K562 (cell line): ENCODE measurements around the gene TEAD4. TPM values are rescaled to one million over a fixed set of nuclear protein-coding genes. Genes with fewer than 3 reads are reported as not detected.
A peak's percentile ranks its signal among the peaks of the same experiment; 100 is the strongest.

ENCODE experiments used
- ATAC-seq: fragments of 200-7000 bp; cut with Tn5 transposase; 3 replicates; pipeline ENCODE4 v1.9.1; 2020; ENCODE audit warnings: moderate library complexity
- BruUV-seq: library from RNA; stranded (reverse); fragments of 400-500 nt; replicated peaks from 2 replicates; lab custom pipeline; 2021; lab: Mats Ljungman, UMichigan
- CTCF ChIA-PET: fragments of 300-600 bp; formaldehyde crosslinking; extraction: SDS; loops from one replicate; lab custom pipeline; 2021; ENCODE audit warnings: low intra/inter-chr PET ratio; lab: Yijun Ruan, JAX
- POLR2A ChIA-PET: fragments of 300-600, 350-650 bp; sonication (Branson Sonifier 250); formaldehyde crosslinking; extraction: SDS; loops from one replicate; lab custom pipeline; 2021; ENCODE audit warnings: antibody characterized with exemption, inconsistent platforms; lab: Yijun Ruan, JAX
- DNase-seq, 4 experiments: peaks; one replicate each; pipeline versions ENCODE4 v3.0.0 to v3.0.0-alpha.2; 2011 to 2018; ENCODE audit warnings: low spot score in 3 of 4, mixed read lengths in 3 of 4; ENCODE audit errors: extremely low read depth in 1 of 4
- FAIRE-seq: peaks from 2 replicates; lab custom pipeline; 2011; peaks lifted over from hg19 to GRCh38; lab: Jason Lieb, UNC
- H2AFZ ChIP-seq: 2 replicates; pipeline ENCODE4 v1.6.0; 2011; ENCODE audit warnings: low read depth, low read length, control low read depth, inconsistent platforms
- H3K27ac ChIP-seq: fragments of 200-600 bp; 3 replicates; pipeline ENCODE4 v1.8.0; 2011; ENCODE audit warnings: low read depth, mild to moderate bottlenecking, control low read depth, inconsistent platforms, low read length, moderate library complexity, mixed read lengths; ENCODE audit errors: extremely low read depth
- H3K27me3 ChIP-seq, 2 experiments: fragments of 300-600 bp in 1 of 2; 2 replicates in 1 of 2; 3 replicates in 1 of 2; pipeline versions ENCODE4 v1.6.0 to v1.8.0; 2011; ENCODE audit warnings: inconsistent platforms in 2 of 2, low read length in 2 of 2, mild to moderate bottlenecking in 1 of 2, mixed read lengths in 1 of 2, moderate library complexity in 1 of 2; ENCODE audit not compliant: control insufficient read depth in 2 of 2, insufficient read depth in 2 of 2
- H3K36me3 ChIP-seq: fragments of 300-600 bp; 3 replicates; pipeline ENCODE4 v1.8.0; 2011; ENCODE audit warnings: mild to moderate bottlenecking, low read length, inconsistent platforms; ENCODE audit not compliant: control insufficient read depth, insufficient read depth
- H3K4me1 ChIP-seq, 2 experiments: fragments of 200-600 bp in 1 of 2; replicated peaks in 1 of 2; 2 replicates in 1 of 2; 3 replicates in 1 of 2; pipeline versions ENCODE4 v1.5.1 to v1.8.0; 2011; ENCODE audit warnings: inconsistent platforms in 2 of 2, low read length in 2 of 2, mild to moderate bottlenecking in 1 of 2, mixed read lengths in 1 of 2, moderate library complexity in 1 of 2; ENCODE audit not compliant: control insufficient read depth in 2 of 2, insufficient read depth in 2 of 2
- H3K4me2 ChIP-seq: 2 replicates; pipeline ENCODE4 v1.6.1; 2011; ENCODE audit warnings: low read length, control low read depth, inconsistent platforms, mixed read lengths; ENCODE audit not compliant: insufficient read depth
- H3K4me3 ChIP-seq: fragments of 200-600 bp; sonication (generic), shearing (Covaris generic); 2 replicates; pipeline ENCODE4 v1.5.1; 2016; ENCODE audit warnings: control low read depth, inconsistent platforms
- H3K79me2 ChIP-seq: fragments of 200-600 bp; 3 replicates; pipeline ENCODE4 v1.8.0; 2011; ENCODE audit warnings: low read length, inconsistent platforms; ENCODE audit not compliant: control insufficient read depth, insufficient read depth
- H3K9ac ChIP-seq, 2 experiments: 2 replicates each; pipeline versions ENCODE4 v1.6.0 to v1.6.1; 2011; ENCODE audit warnings: low read depth in 2 of 2, low read length in 2 of 2, control low read depth in 1 of 2, inconsistent platforms in 1 of 2, mild to moderate bottlenecking in 1 of 2, mixed read lengths in 1 of 2; ENCODE audit not compliant: insufficient read depth in 1 of 2
- H3K9me1 ChIP-seq: one replicate; pipeline ENCODE4 v1.6.0; 2011; ENCODE audit warnings: inconsistent platforms, mild to moderate bottlenecking, low read length, moderate library complexity; ENCODE audit not compliant: control insufficient read depth, insufficient read depth
- H3K9me3 ChIP-seq: replicated peaks from 2 replicates; pipeline ENCODE4 v1.5.1; 2011; ENCODE audit warnings: low read depth, low read length, inconsistent platforms; ENCODE audit not compliant: control insufficient read depth, insufficient read depth
- H4K20me1 ChIP-seq: replicated peaks from 2 replicates; pipeline ENCODE4 v1.6.1; 2011; ENCODE audit warnings: low read length, inconsistent platforms, mixed read lengths; ENCODE audit not compliant: control insufficient read depth, insufficient read depth
- CHD1 ChIP-seq: fragments of 200-600 bp; sonication (generic); IDR thresholded peaks from one replicate; pipeline ENCODE4 v1.6.1; 2012; ENCODE audit warnings: mild to moderate bottlenecking, moderate library complexity, low read length, inconsistent platforms
- ELF4 ChIP-seq: fragments of 450-650 bp; formaldehyde crosslinking; IDR thresholded peaks from 2 replicates; pipeline ENCODE4 v1.4.0; 2022; ENCODE audit warnings: missing genetic modification characterization
- LARP7 ChIP-seq: fragments of 450-650 bp; IDR thresholded peaks from 2 replicates; pipeline ENCODE4 v1.6.1; 2016
- NCOA2 ChIP-seq, 2 experiments: fragments of 450-650 bp; IDR thresholded peaks; 2 replicates each; pipeline ENCODE4 v1.6.1; 2018; ENCODE audit warnings: mild to moderate bottlenecking in 2 of 2, moderate library complexity in 1 of 2; ENCODE audit not compliant: partially characterized antibody in 2 of 2
- RAD21 ChIP-seq, 2 experiments: fragments of 250-450 bp in 1 of 2; fragments of 450-650 bp in 1 of 2; sonication (Bioruptor Pico) in 1 of 2; formaldehyde crosslinking in 1 of 2; IDR thresholded peaks in 1 of 2; conservative IDR thresholded peaks in 1 of 2; 2 replicates each; pipeline versions ENCODE4 v1.4.0 to v1.8.0; 2020 to 2022; ENCODE audit warnings: mild to moderate bottlenecking in 2 of 2, moderate library complexity in 1 of 2
- WGBS: fragments of 100-300 bp; shearing (Covaris generic); methylation state at CpG from one replicate; pipeline ENCODE4 v1.1.6; 2016; ENCODE audit warnings: low coverage, mixed read lengths; ENCODE audit not compliant: insufficient coverage; ENCODE audit errors: missing lambda C conversion rate; 5-methylcytosine and 5-hydroxymethylcytosine counted together
- in situ Hi-C: fragments of 300-500 bp; cut with MboI; formaldehyde crosslinking; loops from 4 replicates; pipeline ENCODE4 v1.15.0; 2018; ENCODE audit warnings: inconsistent platforms, mixed read lengths
- intact Hi-C: fragments of 100-400 bp; cut with micrococcal nuclease; formaldehyde crosslinking; loops from 2 replicates; pipeline ENCODE4 v1.14.2; 2022
- polyA plus RNA-seq, 8 experiments: library from polyadenylated mRNA; depleted of rRNA in 4 of 8; stranded (reverse) in 5 of 8; unstranded in 3 of 8; fragments of >200 nt; fragmentation: Nextera tagmentation in 2 of 8; fragmentation: Illumina TruSeq in 1 of 8; extraction: Ambion mirVana in 2 of 8; extraction: Trizol in 1 of 8; gene quantifications; 2 replicates each; pipeline versions ENCODE4 v1.2.1 to v1.2.3, GENCODE V29; 2011 to 2014; ENCODE audit warnings: inconsistent platforms in 1 of 8, missing spikeins in 1 of 8
- total RNA-seq, 7 experiments: library from RNA; depleted of rRNA in 6 of 7; stranded (reverse); fragments of >200 nt in 6 of 7; fragmentation: Illumina TruSeq in 2 of 7; extraction: Trizol in 2 of 7; gene quantifications; 2 replicates each; pipeline versions ENCODE4 v1.2.1 to v1.2.3, GENCODE V29; 2011 to 2021; ENCODE audit warnings: low replicate concordance in 1 of 7
- TF ChIP-seq, protein P1 (sequence below): fragments of 200-800 bp; sonication (Bioruptor generic); IDR thresholded peaks from 2 replicates; pipeline ENCODE4 v1.6.1; 2017; ENCODE audit warnings: missing genetic modification characterization, missing compliant biosample characterization
- TF ChIP-seq, protein P2 (sequence below): sonication (generic); formaldehyde crosslinking; IDR thresholded peaks from 2 replicates; pipeline ENCODE4 v1.8.0; 2022; ENCODE audit warnings: missing genetic modification reagents, mild to moderate bottlenecking, moderate library complexity, borderline replicate concordance
- TF ChIP-seq, protein P3 (sequence below): fragments of 250-450 bp; sonication (Bioruptor Pico); IDR thresholded peaks from 2 replicates; pipeline ENCODE4 v1.8.0; 2021; ENCODE audit warnings: borderline replicate concordance, mild to moderate bottlenecking, moderate library complexity; ENCODE audit not compliant: poor library complexity, severe bottlenecking

Gene TEAD4
- total and polyA plus RNA-seq, 9 of the 15 experiments (the other 6 are each of a cell fraction or from before 2014, with no cell fraction given): 0.82 to 40.0 (median 17.0) TPM

DNA sequence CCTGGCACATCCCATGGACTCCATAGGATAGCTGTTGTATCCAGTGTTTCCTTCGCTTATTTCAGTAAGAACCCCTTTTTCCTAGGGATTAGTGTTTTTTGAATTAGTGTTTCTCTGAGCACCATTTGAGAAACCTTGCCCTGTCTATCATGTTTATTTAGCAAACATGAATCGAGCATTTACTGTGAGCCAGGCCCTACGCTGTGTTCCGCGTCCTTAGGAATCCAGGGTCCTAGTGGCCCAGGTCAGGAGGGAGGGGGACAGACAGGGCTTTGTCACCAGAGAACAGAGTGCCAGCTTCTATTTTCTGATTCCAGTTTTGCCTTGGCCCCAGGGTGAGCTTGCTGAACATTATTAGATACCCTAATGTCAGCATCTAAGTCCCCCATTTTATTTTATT is 2.5 kb downstream of the TEAD4 start (continued):
- TF ChIP-seq, protein P1, sequence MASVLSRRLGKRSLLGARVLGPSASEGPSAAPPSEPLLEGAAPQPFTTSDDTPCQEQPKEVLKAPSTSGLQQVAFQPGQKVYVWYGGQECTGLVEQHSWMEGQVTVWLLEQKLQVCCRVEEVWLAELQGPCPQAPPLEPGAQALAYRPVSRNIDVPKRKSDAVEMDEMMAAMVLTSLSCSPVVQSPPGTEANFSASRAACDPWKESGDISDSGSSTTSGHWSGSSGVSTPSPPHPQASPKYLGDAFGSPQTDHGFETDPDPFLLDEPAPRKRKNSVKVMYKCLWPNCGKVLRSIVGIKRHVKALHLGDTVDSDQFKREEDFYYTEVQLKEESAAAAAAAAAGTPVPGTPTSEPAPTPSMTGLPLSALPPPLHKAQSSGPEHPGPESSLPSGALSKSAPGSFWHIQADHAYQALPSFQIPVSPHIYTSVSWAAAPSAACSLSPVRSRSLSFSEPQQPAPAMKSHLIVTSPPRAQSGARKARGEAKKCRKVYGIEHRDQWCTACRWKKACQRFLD: no peak
- TF ChIP-seq RAD21 (CRISPR knock-in tag; conservative IDR thresholded peaks at IDR 0.05 in 1 of 2, IDR thresholded peaks at IDR 0.05 in 1 of 2) (no peak), NCOA2 (IDR thresholded peaks at IDR 0.05; ENCODE audit: partially characterized antibody in 2 of 2) (no peak)

DNA sequence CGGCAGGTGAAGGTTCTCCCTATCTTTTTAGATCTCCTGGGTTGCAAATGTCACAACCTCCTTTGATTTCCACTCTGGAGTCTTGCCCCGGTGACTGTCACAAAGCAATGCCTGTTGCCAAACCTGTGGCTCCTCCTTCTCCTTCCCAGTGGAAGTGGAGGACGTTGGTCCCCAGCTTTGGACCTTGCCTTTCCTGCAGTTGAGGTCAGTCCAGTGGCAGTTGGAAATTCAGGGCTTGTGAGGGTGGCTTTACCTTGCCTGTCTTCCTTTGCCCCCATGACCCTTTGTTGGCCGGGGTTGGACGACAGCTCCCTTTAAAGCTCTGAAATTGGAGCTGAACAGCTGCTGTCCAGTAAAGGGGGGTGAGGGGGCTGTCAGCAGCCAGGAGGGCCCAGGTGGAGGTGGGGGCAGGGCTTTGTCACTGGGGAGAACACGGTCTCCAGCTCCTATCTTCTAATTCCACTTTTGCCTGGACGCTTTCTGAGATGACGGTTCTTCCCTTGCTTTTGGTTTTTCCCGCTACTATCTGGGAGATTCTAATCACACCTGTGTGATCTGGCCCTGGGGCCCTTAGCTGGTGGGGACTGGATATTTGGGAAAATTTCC is 4.1 kb downstream of the TEAD4 start:
- FAIRE-seq (peak; percentile 44), ATAC-seq (no peak)
- H3K9ac ChIP-seq: peak overlapping the region in 1 of 2 experiments; percentile 74; a peak in 1 of 4 replicates
- peak overlapping the region; percentile 32; the same call in 1 of the 2 replicates for H3K4me2 ChIP-seq
- H3K27me3 ChIP-seq: no peaks in the 10 kb centered on the region
- peaks cover 19 to 39% of the 10 kb centered on the region in 2 experiments; a peak in 4 of 5 replicates for H3K4me1 ChIP-seq
- no TSS peak for BruUV-seq
- in situ Hi-C loops (no loop called here), intact Hi-C loops (loop anchor here (5.0 kb wide), 1 partner anchor 34 kb away; no protein-coding TSS in a partner anchor)
- TF ChIP-seq CHD1 (no peak), LARP7 (no peak), ELF4 (CRISPR knock-in tag) (no peak)
- TF ChIP-seq, protein P2, sequence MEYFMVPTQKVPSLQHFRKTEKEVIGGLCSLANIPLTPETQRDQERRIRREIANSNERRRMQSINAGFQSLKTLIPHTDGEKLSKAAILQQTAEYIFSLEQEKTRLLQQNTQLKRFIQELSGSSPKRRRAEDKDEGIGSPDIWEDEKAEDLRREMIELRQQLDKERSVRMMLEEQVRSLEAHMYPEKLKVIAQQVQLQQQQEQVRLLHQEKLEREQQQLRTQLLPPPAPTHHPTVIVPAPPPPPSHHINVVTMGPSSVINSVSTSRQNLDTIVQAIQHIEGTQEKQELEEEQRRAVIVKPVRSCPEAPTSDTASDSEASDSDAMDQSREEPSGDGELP: peak; percentile 51; the same call in 1 of the 2 replicates
- TF ChIP-seq, protein P3, sequence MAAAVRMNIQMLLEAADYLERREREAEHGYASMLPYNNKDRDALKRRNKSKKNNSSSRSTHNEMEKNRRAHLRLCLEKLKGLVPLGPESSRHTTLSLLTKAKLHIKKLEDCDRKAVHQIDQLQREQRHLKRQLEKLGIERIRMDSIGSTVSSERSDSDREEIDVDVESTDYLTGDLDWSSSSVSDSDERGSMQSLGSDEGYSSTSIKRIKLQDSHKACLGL (CRISPR knock-in tag): no peak
- TF ChIP-seq, all 486 proteins: peak for 1
- H2AFZ ChIP-seq: no peak overlapping the region
- CTCF ChIA-PET: no interaction called here
- DNase-seq: peak in 1 of 4 experiments; percentile 22
- H4K20me1 ChIP-seq: no peaks in the 10 kb centered on the region; the same call in 1 of the 2 replicates
- no peaks in the 10 kb centered on the region for H3K9me3 ChIP-seq
- peaks cover 3% of the 10 kb centered on the region for H3K9me1 ChIP-seq
- WGBS: 10% methylated on average over 8 of the region's 9 CpGs
- POLR2A ChIA-PET: interaction anchor here (1.4 kb wide), 1 partner anchor 19 kb away, joined by 5 read pairs; no protein-coding TSS in a partner anchor
- peaks cover 57% of the 10 kb centered on the region for H3K79me2 ChIP-seq
- H3K36me3 ChIP-seq: peaks cover 6% of the 10 kb centered on the region; the same call in 2 of the 3 replicates
- no peak overlapping the region for H3K4me3 ChIP-seq
- no peak overlapping the region for H3K27ac ChIP-seq
